Hepatic stellate cell (primary cell): ENCODE measurements around the gene PDP2.

ENCODE experiments used
- DNase-seq: peaks from one replicate; pipeline ENCODE4 v3.0.0; 2011; ENCODE audit warnings: low spot score

The PDP2 gene

DNA sequence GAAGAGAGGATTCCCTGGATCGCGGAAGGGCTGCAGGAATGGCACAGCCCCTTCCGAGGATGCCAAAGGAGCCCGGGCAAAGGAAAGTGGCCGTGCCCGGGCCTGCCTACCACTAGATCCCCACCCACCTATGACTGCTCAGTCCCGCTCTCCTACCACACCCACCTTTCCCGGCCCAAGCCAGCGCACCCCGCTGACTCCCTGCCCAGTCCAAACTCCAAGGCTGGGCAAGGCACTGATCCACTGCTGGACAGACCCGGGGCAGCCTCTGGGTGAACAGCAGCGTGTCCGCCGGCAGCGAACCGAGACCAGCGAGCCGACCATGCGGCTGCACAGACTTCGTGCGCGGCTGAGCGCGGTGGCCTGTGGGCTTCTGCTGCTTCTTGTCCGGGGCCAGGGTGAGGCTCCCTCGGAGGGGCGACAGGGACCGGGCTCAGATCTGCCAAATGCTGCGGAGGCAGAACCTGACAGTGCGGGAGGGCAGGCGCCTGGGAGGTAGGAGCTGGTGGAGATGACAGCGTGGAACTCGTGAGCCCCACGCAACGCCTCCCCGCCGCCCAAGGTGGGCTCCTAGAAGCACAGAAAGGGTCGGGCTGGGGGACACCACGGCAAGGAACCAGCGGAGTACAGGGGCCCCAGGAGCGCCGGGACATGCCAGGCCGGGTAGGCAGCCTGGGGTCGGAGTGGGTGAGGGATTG lies 55.1 kb downstream of the PDP2 start, which contains the start of gene CES2:
Gene CES2, plus strand, starts transcription at position 203 of the 698 bp plus-strand sequence. Its CDS starts 120 bp downstream, at position 323.
- peak; percentile 77 for DNase-seq

DNA sequence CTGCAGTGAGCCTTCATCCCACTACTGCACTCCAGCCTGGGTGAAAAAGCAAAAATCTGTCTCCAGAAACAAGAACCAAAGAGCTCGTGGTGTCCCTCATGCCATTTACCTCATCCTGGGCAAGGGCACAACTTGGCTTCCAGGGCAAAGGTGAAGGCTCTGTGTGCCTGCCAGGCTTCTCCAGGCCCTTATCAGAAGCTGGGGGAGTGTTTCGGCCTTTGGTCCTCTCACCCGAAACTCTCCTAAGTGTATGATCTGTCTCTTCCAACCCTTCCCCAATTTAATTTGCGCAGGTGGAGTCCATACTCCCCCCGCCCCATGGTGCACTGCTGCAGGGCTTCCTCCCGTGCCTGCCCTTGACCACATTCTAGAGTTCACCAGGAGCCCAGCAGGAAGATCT lies 56.1 kb downstream of the PDP2 start:
- DNase-seq = no peak

DNA sequence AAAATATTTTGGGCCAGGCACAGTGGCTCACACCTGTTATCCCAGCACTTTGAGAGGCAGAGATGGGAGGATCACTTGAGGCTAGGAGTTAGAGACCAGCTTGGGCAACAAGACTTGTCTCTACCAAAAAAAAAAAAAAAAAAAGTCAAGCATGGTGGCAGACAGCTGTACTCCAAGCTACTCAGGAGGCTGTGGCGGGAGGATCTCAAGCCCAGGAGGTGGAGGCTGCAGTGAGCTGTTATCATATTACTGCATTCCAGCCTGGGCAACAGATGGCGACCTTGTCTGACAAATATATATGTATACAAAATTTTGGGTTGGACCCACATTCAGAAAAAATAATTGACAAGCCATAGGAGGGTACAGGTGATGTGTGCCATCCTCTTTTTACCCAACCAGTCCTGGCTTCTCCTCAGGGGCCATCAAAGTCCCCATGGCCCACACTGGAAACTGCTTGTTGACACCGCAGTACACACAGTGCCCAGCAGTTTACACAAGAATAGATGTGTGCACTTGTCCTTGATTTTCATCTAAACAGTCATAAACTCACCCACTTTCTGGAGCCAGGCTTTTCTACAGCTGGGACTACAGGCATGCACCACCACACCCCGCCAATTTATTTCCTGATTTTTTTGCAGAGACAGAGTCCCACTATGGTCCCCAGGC lies 56.7 kb downstream of the PDP2 start:
- no peak for DNase-seq

DNA sequence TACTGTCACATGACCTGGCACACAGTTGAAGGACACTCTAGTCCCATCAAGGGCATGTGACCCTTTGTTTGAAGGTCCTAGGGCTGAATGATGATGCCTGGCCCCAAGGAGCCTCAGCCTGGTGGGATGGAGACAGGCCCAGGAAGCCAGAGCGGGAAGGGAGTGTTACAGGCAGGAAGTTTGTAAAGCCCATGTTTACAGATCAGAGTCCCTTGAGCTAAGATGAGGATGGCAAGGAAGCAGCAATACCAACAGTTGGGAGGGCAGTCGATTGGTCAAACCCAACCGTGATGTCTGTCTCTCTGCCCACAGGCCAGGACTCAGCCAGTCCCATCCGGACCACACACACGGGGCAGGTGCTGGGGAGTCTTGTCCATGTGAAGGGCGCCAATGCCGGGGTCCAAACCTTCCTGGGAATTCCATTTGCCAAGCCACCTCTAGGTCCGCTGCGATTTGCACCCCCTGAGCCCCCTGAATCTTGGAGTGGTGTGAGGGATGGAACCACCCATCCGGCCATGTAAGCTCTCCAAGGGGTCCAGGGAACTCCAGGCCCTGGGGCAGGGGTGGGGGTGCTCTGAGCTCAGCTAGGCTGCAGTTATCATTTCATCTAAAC lies 57.5 kb downstream of the PDP2 start:
- no peak for DNase-seq

- DNase-seq = no peak
Observed at GRCh38 chr16:66939366-66939765, 59.1 kb downstream of the PDP2 start.

GRCh38 chr16:66940236-66940635 lies 59.9 kb downstream of the PDP2 start:
- DNase-seq = no peak
